ENCODE data around the gene TAS2R41.

Gene TAS2R41

DNA sequence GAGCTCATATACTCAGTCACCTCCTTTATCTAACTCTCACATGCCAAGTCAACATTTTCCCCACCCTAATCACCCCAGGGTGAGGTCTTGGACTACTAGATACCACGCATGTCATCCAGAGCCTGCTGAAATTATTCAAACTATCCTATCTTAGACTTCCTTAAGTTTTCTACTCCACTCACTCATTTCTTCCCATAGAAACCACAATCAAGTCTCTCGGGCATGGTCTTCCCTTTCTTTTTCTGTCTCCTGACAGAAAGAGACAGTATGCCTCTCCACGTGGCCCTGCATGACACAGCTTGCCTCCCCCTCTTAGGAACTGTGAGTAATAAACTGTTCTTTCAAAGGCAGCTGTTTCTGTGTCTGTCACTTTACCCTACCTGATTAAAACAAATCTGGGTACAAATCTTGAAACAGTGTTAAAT, 29.4 kb downstream of the TAS2R41 start:
- Histone ChIP-seq H3K4me3 (ENCODE audit: control insufficient read depth in 1 of 7, extremely low read depth in 1 of 7, insufficient read depth in 4 of 7, low read depth in 2 of 7, low read length in 6 of 7) (no peak overlapping the region), H3K27ac (ENCODE audit: insufficient read depth in 1 of 2, low read depth in 1 of 2, low read length in 2 of 2, poor library complexity in 1 of 2, severe bottlenecking in 2 of 2) (no peak overlapping the region), H3K27me3 (replicated peaks in 2 of 5; ENCODE audit: control insufficient read depth in 4 of 5, insufficient read depth in 5 of 5, low read length in 4 of 5) (no peaks in the 10 kb centered on the region), H3K4me1 (ENCODE audit: control extremely low read depth in 1 of 4, control insufficient read depth in 4 of 4, insufficient read depth in 4 of 4, low read length in 3 of 4) (peaks cover 0 to 11% (median 3%) of the 10 kb centered on the region in 4 experiments), H3K9me3 (ENCODE audit: control extremely low read depth in 1 of 5, control insufficient read depth in 4 of 5, insufficient read depth in 2 of 5, low read depth in 1 of 5, low read length in 4 of 5) (peaks cover 0 to 5% (median 0%) of the 10 kb centered on the region in 5 experiments), H3K36me3 (ENCODE audit: control insufficient read depth in 4 of 4, insufficient read depth in 4 of 4, low read length in 3 of 4) (peaks cover 0 to 2% (median 0%) of the 10 kb centered on the region in 4 experiments)
- no peak for DNase-seq
- POLR2A ChIA-PET: no interaction called here
- CTCF ChIA-PET: interaction anchor here (1.2 to 1.3 kb wide), 2 partner anchors 17 to 200 kb away, joined by 3 to 6 read pairs; no protein-coding TSS in a partner anchor
- WGBS (ENCODE audit: insufficient coverage): 93% methylated on average over 2 of the region's 3 CpGs

DNA sequence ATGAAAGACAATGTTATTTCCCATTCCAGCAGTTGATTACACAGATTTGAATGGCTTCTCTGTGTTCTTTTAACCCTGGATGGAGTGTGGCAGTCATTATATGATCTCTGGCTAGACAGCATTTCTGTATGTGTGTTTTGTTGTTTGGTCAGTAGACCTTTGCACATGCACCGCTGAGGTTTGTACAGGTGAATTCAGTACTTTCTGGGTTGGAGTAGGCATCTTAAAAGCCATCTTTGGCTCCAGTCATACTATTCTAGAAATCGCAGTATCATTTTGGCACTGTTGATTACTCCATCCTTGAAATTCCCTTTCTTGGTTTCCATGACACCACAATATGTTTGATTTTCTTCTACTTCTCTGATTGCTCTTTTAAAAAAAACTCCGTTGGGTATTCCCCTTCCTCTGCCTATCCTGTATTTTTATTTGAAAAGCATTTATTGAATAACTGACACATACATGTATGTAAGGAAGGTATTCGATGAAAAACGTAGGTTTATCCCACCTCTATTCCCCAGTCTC, 29.9 kb downstream of the TAS2R41 start:
- Histone ChIP-seq H3K4me1 (ENCODE audit: control extremely low read depth in 1 of 4, control insufficient read depth in 4 of 4, insufficient read depth in 4 of 4, low read length in 3 of 4) (peaks cover 0 to 8% (median 3%) of the 10 kb centered on the region in 4 experiments), H3K36me3 (ENCODE audit: control insufficient read depth in 4 of 4, insufficient read depth in 4 of 4, low read length in 3 of 4) (peaks cover 0 to 2% (median 0%) of the 10 kb centered on the region in 4 experiments), H3K27me3 (replicated peaks in 2 of 5; ENCODE audit: control insufficient read depth in 4 of 5, insufficient read depth in 5 of 5, low read length in 4 of 5) (no peaks in the 10 kb centered on the region), H3K4me3 (ENCODE audit: control insufficient read depth in 1 of 7, extremely low read depth in 1 of 7, insufficient read depth in 4 of 7, low read depth in 2 of 7, low read length in 6 of 7) (no peak overlapping the region), H3K27ac (ENCODE audit: insufficient read depth in 1 of 2, low read depth in 1 of 2, low read length in 2 of 2, poor library complexity in 1 of 2, severe bottlenecking in 2 of 2) (no peak overlapping the region), H3K9me3 (ENCODE audit: control extremely low read depth in 1 of 5, control insufficient read depth in 4 of 5, insufficient read depth in 2 of 5, low read depth in 1 of 5, low read length in 4 of 5) (peaks cover 0 to 5% (median 0%) of the 10 kb centered on the region in 5 experiments)
- WGBS (ENCODE audit: insufficient coverage): 100% methylated on average over 2 of the region's 5 CpGs
- ChIA-PET POLR2A (no interaction called here), CTCF (interaction anchor here (1.2 kb wide), 1 partner anchor 200 kb away, joined by 3 read pairs; no protein-coding TSS in a partner anchor)
- DNase-seq: no peak

DNA sequence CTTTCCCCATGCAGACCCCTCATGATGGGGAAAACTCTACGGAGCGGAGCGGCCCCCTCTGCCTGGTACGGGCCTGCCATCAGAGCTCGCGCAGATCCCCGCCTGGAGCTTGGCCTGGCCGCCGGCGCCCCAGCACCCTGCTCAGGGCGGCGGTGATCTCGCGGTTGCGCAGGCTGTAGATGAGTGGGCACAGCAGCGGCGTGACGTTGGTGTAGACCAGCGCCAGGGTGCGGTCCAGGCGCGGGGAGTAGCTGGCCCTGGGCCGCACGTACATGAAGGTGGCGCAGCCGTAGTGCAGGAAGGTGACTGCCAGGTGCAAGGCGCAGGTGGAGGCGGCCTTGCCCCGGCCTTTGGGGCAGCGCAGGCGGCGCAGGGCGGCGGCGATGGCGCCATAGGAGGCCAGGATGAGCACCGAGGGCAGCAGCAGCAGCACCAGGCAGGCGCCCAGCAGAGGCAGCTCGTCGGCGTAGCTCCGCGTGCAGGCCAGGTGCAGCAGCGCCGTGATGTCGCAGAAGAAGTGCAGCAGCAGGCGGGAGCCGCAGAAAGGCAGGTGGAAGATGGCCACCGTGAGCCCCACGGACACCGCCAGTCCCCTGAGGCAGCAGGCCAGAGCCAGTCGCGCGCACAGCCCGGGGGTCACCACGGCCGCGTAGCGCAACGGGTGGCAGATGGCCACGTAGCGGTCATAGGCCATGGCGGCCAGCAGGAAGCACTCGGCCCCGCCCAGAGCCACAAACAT, 33.4 kb downstream of the TAS2R41 start:
- 98% methylated on average over 65 of the region's 65 CpGs for WGBS (ENCODE audit: insufficient coverage)
- CTCF ChIA-PET: interaction anchor here (1.0 kb wide), 1 partner anchor 10 kb away, joined by 4 read pairs; no protein-coding TSS in a partner anchor
- POLR2A ChIA-PET: no interaction called here
- Histone ChIP-seq H3K4me1 (ENCODE audit: control extremely low read depth in 1 of 4, control insufficient read depth in 4 of 4, insufficient read depth in 4 of 4, low read length in 3 of 4) (no peaks in the 10 kb centered on the region), H3K9me3 (ENCODE audit: control extremely low read depth in 1 of 5, control insufficient read depth in 4 of 5, insufficient read depth in 2 of 5, low read depth in 1 of 5, low read length in 4 of 5) (peaks cover 0 to 5% (median 0%) of the 10 kb centered on the region in 5 experiments), H3K27ac (ENCODE audit: insufficient read depth in 1 of 2, low read depth in 1 of 2, low read length in 2 of 2, poor library complexity in 1 of 2, severe bottlenecking in 2 of 2) (no peak overlapping the region), H3K4me3 (ENCODE audit: control insufficient read depth in 1 of 7, extremely low read depth in 1 of 7, insufficient read depth in 4 of 7, low read depth in 2 of 7, low read length in 6 of 7) (no peak overlapping the region), H3K27me3 (replicated peaks in 2 of 5; ENCODE audit: control insufficient read depth in 4 of 5, insufficient read depth in 5 of 5, low read length in 4 of 5) (no peaks in the 10 kb centered on the region), H3K36me3 (ENCODE audit: control insufficient read depth in 4 of 4, insufficient read depth in 4 of 4, low read length in 3 of 4) (peaks cover 0 to 2% (median 0%) of the 10 kb centered on the region in 4 experiments)
- DNase-seq: no peak

DNA sequence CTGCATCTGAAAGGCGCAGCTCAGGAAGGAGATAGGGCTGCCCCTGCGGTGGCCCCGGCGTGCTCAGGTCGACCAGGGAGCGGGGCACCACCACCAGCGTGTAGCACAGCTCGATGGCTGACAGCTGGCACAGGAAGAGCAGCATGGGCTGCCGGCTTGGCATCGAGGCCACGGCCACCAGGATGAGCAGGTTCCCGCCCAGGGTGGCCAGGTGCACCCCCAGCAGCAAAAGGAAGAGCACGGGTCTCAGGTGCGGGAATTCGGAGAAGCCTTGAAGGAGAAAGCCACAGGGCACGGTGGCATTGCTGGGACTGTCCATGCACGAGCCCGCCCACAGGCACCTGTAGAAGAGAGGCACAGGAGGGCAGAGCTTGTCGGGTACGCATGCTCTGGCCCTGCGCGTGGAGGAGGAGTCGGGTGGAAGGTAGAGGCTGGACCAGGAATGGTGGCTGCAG, 33.9 kb downstream of the TAS2R41 start:
- ChIA-PET CTCF (no interaction called here), POLR2A (no interaction called here)
- H3K9me3 ChIP-seq (ENCODE audit: control extremely low read depth in 1 of 5, control insufficient read depth in 4 of 5, insufficient read depth in 2 of 5, low read depth in 1 of 5, low read length in 4 of 5): peaks cover 0 to 5% (median 0%) of the 10 kb centered on the region in 5 experiments
- DNase-seq: no peak
- H3K36me3 ChIP-seq (ENCODE audit: control insufficient read depth in 4 of 4, insufficient read depth in 4 of 4, low read length in 3 of 4): no peaks in the 10 kb centered on the region
- H3K4me1 ChIP-seq (ENCODE audit: control extremely low read depth in 1 of 4, control insufficient read depth in 4 of 4, insufficient read depth in 4 of 4, low read length in 3 of 4): no peaks in the 10 kb centered on the region
- H3K27ac ChIP-seq (ENCODE audit: insufficient read depth in 1 of 2, low read depth in 1 of 2, low read length in 2 of 2, poor library complexity in 1 of 2, severe bottlenecking in 2 of 2): no peak overlapping the region
- WGBS (ENCODE audit: insufficient coverage): 94% methylated on average over 18 of the region's 23 CpGs
- no peak overlapping the region for H3K4me3 ChIP-seq (ENCODE audit: control insufficient read depth in 1 of 7, extremely low read depth in 1 of 7, insufficient read depth in 4 of 7, low read depth in 2 of 7, low read length in 6 of 7)
- H3K27me3 ChIP-seq (replicated peaks in 2 of 5; ENCODE audit: control insufficient read depth in 4 of 5, insufficient read depth in 5 of 5, low read length in 4 of 5): no peaks in the 10 kb centered on the region

DNA sequence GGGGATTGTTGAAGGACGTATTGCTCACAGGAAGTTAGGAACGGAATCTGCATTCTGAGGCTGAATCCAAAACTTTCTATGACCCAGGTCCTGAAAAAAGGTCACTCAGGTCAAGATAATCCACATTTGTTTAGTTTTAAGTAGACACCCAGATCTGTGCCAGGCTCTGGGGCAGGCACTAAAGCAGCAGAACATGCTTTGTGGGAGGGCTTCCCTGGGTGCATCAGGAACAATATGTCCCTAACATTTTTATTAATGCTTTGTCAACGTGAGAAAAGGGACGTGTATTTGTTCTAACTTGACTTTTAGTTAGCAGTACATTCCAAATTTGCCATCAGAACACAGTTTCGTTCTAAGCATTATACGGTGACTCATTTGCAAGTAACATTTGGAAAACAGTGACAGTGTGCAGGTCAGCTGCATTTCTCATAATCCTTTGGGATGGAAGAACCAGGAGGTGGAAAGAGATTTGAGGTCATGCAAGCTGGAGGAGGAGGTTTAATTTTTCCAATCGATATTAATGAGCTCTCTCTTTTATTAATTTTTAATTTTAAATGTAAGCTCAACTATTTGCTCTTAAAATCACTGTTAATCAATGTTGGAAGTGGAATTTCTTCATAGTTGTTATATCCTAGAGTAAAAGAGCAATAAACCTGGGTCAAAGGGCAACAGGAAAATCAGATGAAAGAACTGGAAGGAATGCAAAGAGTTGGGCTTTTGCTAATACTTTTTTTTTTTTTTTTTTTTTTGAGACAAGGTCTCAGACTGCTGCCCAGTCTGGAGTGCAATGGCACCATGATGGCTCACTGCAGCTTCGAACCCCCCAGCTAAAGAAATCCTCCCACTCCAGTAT, 35.0 kb downstream of the TAS2R41 start:
- Histone ChIP-seq H3K4me1 (ENCODE audit: control extremely low read depth in 1 of 4, control insufficient read depth in 4 of 4, insufficient read depth in 4 of 4, low read length in 3 of 4) (no peaks in the 10 kb centered on the region), H3K36me3 (ENCODE audit: control insufficient read depth in 4 of 4, insufficient read depth in 4 of 4, low read length in 3 of 4) (no peaks in the 10 kb centered on the region), H3K27ac (ENCODE audit: insufficient read depth in 1 of 2, low read depth in 1 of 2, low read length in 2 of 2, poor library complexity in 1 of 2, severe bottlenecking in 2 of 2) (no peak overlapping the region), H3K27me3 (replicated peaks in 2 of 5; ENCODE audit: control insufficient read depth in 4 of 5, insufficient read depth in 5 of 5, low read length in 4 of 5) (no peaks in the 10 kb centered on the region), H3K9me3 (ENCODE audit: control extremely low read depth in 1 of 5, control insufficient read depth in 4 of 5, insufficient read depth in 2 of 5, low read depth in 1 of 5, low read length in 4 of 5) (no peaks in the 10 kb centered on the region), H3K4me3 (ENCODE audit: control insufficient read depth in 1 of 7, extremely low read depth in 1 of 7, insufficient read depth in 4 of 7, low read depth in 2 of 7, low read length in 6 of 7) (no peak overlapping the region)
- CTCF ChIA-PET: no interaction called here
- no peak for DNase-seq
- WGBS (ENCODE audit: insufficient coverage): 98% methylated on average over 4 of the region's 8 CpGs
- POLR2A ChIA-PET: no interaction called here

DNA sequence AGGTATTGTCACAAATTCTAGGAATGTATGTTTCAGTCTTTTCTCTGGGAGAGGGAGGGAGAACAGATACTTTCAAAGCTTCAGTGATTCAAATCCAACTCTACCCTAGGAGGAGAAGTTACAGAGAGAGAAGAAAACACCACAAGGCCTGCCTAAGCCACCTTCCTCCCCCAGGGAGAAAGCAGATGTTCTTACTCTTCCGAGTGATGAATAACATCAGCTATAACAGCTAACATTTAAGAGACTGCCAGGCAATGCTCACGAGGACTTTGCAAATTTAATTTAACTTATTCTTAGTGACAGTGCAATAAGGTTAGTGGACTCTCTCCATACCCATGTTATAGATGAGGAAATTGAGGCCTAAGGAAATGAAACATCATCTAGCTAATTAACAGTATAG, 36.8 kb downstream of the TAS2R41 start:
- H3K4me3 ChIP-seq (ENCODE audit: control insufficient read depth in 1 of 7, extremely low read depth in 1 of 7, insufficient read depth in 4 of 7, low read depth in 2 of 7, low read length in 6 of 7): no peak overlapping the region
- DNase-seq: no peak
- POLR2A ChIA-PET: no interaction called here
- CTCF ChIA-PET: no interaction called here
- no CpG with 5 or more reads among the region's 2 CpGs for WGBS (ENCODE audit: insufficient coverage)
- no peaks in the 10 kb centered on the region for H3K36me3 ChIP-seq (ENCODE audit: control insufficient read depth in 4 of 4, insufficient read depth in 4 of 4, low read length in 3 of 4)
- no peaks in the 10 kb centered on the region for H3K27me3 ChIP-seq (replicated peaks in 2 of 5; ENCODE audit: control insufficient read depth in 4 of 5, insufficient read depth in 5 of 5, low read length in 4 of 5)
- no peaks in the 10 kb centered on the region for H3K4me1 ChIP-seq (ENCODE audit: control extremely low read depth in 1 of 4, control insufficient read depth in 4 of 4, insufficient read depth in 4 of 4, low read length in 3 of 4)
- no peak overlapping the region for H3K27ac ChIP-seq (ENCODE audit: insufficient read depth in 1 of 2, low read depth in 1 of 2, low read length in 2 of 2, poor library complexity in 1 of 2, severe bottlenecking in 2 of 2)
- no peaks in the 10 kb centered on the region for H3K9me3 ChIP-seq (ENCODE audit: control extremely low read depth in 1 of 5, control insufficient read depth in 4 of 5, insufficient read depth in 2 of 5, low read depth in 1 of 5, low read length in 4 of 5)
